Ovary (tissue), 3 donors: ENCODE results near the gene KIAA0825.

Experiments
- CTCF ChIP-seq, 3 donors: fragments of 450-650 bp in 2 of 3; fragments of 200-600 bp in 1 of 3; IDR thresholded peaks; one replicate each; pipeline versions ENCODE4 v1.5.1 to v1.8.0; 2016 to 2022; ENCODE audit warnings: antibody characterized with exemption in 3 of 3, mild to moderate bottlenecking in 1 of 3
- POLR2A ChIP-seq: fragments of 450-650 bp; IDR thresholded peaks from one replicate; pipeline ENCODE4 v1.6.1; 2017; ENCODE audit warnings: antibody characterized with exemption, mild to moderate bottlenecking, moderate library complexity
- donor health status: DM: no; HTN: no; CAD: no.

- TF ChIP-seq CTCF (IDR thresholded peaks at IDR 0.05) (no peak), POLR2A (no peak)
Observed at GRCh38 chr5:94516148-94516547, 102.3 kb downstream of the KIAA0825 start.
